Measurements from ENCODE around the gene SCGB1A1.

The SCGB1A1 gene

DNA sequence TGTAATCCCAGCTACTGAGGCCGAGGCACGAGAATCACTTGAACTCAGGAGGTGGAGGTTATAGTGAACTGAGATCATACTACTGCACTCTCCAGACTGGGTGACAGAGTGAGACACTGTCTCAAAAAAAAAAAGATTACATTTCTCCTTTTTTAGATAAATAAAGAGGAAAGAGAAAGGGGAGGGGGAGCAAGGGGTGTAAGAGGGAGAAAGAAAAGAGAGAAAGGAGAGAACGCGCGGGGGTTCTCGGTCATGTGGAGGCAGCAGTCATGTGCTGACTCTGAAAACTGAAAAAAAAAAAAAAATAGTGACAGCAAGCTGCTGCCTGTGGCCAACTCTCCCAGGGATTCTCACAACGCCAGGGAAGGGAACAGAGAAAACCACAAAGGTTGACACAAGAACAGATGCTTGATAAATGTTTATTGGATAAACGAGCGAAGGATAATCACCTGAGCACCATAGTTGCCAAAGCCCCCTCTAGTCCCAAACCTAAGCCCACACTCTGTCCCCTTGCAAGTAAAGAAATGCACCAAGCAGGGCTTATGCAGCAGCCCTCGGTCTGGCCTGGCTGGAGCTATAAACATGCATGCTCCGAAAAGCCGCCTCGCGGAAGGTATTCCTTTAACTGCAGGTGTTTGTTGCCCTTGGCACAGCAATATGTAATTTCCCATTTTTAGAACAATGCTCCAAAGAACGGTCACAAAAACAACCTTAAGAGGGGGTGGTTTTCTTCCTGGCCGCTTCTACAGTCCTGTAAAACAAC lies 14.5 kb downstream of the SCGB1A1 start:
- Histone ChIP-seq H3K9me3 (no peaks in the 10 kb centered on the region), H3K27me3 (no peaks in the 10 kb centered on the region), H3K4me1 (no peaks in the 10 kb centered on the region; the same call in 1 of the 2 replicates), H3K4me3 (ENCODE audit: low read depth, low read length) (no peak overlapping the region), H3K36me3 (no peaks in the 10 kb centered on the region)
- DNase-seq: no peak
- TF ChIP-seq, protein P1, sequence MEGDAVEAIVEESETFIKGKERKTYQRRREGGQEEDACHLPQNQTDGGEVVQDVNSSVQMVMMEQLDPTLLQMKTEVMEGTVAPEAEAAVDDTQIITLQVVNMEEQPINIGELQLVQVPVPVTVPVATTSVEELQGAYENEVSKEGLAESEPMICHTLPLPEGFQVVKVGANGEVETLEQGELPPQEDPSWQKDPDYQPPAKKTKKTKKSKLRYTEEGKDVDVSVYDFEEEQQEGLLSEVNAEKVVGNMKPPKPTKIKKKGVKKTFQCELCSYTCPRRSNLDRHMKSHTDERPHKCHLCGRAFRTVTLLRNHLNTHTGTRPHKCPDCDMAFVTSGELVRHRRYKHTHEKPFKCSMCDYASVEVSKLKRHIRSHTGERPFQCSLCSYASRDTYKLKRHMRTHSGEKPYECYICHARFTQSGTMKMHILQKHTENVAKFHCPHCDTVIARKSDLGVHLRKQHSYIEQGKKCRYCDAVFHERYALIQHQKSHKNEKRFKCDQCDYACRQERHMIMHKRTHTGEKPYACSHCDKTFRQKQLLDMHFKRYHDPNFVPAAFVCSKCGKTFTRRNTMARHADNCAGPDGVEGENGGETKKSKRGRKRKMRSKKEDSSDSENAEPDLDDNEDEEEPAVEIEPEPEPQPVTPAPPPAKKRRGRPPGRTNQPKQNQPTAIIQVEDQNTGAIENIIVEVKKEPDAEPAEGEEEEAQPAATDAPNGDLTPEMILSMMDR (IDR thresholded peaks at IDR 0.05; ENCODE audit: low read depth, low read length): no peak

DNA sequence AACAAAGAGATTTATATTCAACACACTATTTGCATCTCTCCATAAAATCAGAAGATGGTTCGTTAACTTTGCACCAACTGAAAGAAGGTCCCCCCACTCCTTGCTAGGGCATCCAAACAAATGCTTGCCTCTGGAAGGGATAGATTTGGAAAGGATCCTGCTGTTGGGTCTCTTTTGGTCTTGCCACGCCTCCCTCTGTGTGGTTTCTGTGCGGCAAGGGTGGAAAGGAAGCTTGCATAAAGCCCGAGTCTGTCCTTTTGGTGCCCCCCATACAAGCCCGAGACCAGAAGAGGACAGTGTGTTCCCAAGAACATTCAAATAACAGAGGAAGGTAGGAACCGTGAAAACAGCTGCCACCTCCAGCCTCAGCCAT lies 15.1 kb downstream of the SCGB1A1 start:
- TF ChIP-seq, protein P1 (IDR thresholded peaks at IDR 0.05; ENCODE audit: low read depth, low read length): no peak
- H3K4me1 ChIP-seq: no peaks in the 10 kb centered on the region; the same call in 1 of the 2 replicates
- no peak overlapping the region for H3K4me3 ChIP-seq (ENCODE audit: low read depth, low read length)
- H3K36me3 ChIP-seq: no peaks in the 10 kb centered on the region
- no peaks in the 10 kb centered on the region for H3K27me3 ChIP-seq
- H3K9me3 ChIP-seq: no peaks in the 10 kb centered on the region
- no peak for DNase-seq

DNA sequence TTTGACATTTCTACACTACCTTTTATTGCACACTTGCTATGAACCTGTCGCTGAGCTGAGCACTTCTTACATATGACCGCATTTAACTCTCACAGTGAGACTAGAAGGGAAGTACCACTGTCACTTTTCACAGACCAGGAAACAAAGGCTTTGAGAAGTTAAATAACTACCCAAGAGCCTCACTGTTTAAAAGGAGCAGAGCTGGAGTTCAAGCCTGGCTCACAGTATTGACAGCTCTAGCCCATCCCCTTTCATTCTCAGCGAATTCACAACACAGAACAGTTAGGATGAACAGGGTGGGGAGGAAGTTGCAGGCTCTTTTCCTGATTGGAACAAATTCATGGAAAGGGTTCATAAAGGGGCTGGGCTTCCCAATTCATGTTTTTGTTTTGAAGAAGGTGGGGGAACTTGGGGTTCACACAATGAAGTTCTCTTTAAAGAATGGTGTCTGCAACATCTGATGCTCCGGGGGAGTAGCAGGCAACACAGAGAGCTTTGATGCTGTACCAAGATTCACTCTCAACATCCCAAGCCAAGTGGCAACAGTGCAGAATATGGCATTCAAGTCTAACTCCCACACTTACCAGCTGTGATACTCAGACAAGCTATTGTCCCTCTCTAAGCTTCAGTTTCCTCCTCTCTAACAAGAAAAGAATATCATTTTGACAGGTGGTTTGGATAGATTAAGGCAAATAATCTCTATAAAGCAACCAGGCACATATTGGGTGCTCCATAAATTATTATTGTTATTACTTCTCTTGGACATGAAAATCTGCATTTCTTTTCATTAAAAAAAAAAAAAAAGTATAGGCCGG lies 17.2 kb downstream of the SCGB1A1 start:
- TF ChIP-seq, protein P1 (IDR thresholded peaks at IDR 0.05; ENCODE audit: low read depth, low read length): no peak
- no peaks in the 10 kb centered on the region for H3K36me3 ChIP-seq
- no peak for DNase-seq
- H3K4me3 ChIP-seq (ENCODE audit: low read depth, low read length): no peak overlapping the region
- H3K27me3 ChIP-seq: no peaks in the 10 kb centered on the region
- H3K4me1 ChIP-seq: no peaks in the 10 kb centered on the region
- H3K9me3 ChIP-seq: no peaks in the 10 kb centered on the region

DNA sequence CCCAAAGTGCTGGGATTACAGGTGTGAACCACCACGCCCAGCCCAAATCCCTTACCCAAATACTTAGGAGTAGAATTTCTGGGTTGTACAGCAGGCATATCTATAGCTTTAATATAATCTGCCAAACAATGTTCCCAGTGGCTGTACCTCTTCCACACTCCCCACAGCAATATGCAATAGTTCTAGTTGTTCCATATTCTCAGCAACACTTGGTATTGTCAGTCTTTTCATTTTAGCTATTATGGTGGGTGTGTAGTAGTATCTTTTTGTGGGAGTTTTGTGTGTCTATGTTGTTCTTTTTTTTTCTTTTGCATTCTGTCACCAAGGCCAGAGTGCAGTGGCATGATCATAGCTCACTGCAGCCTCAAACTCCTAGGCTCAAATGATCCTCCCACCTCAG lies 18.8 kb downstream of the SCGB1A1 start:
- no peaks in the 10 kb centered on the region for H3K4me1 ChIP-seq
- TF ChIP-seq, protein P1 (IDR thresholded peaks at IDR 0.05; ENCODE audit: low read depth, low read length): no peak
- no peak for DNase-seq
- H3K9me3 ChIP-seq: no peaks in the 10 kb centered on the region
- no peaks in the 10 kb centered on the region for H3K27me3 ChIP-seq
- H3K36me3 ChIP-seq: no peaks in the 10 kb centered on the region
- no peak overlapping the region for H3K4me3 ChIP-seq (ENCODE audit: low read depth, low read length)

DNA sequence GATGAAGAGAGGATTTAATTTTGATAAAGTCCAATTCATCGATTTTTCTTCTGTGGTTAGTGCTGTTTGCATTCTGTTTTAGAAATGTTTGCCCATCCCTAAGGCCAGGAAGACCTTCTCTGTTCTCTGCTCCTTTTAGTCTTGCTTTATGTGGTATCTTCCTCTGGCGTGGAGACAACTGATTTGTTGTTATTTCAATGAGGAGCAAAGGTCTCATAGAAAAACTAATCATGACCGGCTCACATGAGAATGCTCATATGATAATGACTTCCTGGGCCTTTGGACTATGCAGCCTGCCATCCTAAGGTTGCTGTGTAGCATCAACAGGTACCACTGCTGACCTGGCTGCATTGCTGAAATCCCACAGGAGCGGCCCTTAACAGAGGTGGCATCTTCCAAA lies 19.8 kb downstream of the SCGB1A1 start:
- TF ChIP-seq, protein P1 (IDR thresholded peaks at IDR 0.05; ENCODE audit: low read depth, low read length): no peak
- Histone ChIP-seq H3K4me1 (no peaks in the 10 kb centered on the region), H3K9me3 (no peaks in the 10 kb centered on the region), H3K36me3 (no peaks in the 10 kb centered on the region), H3K4me3 (ENCODE audit: low read depth, low read length) (no peak overlapping the region), H3K27me3 (no peaks in the 10 kb centered on the region)
- DNase-seq: no peak
